ENCODE data around the gene EEA1. TPM values are rescaled to one million over a fixed set of nuclear protein-coding genes. Genes with fewer than 3 reads are reported as not detected.

Gene EEA1
- total RNA-seq, 1 donor from 2014 or later, result 59.2 TPM

- Histone ChIP-seq H3K4me1 (peaks cover 23% of the 10 kb centered on the region), H3K4me3 (peak overlapping the region; percentile 82), H3K27ac (peak overlapping the region; percentile 97), H3K36me3 (no peaks in the 10 kb centered on the region), H3K27me3 (no peaks in the 10 kb centered on the region), H3K9me3 (no peaks in the 10 kb centered on the region)
- no peak for DNase-seq (ENCODE audit: extremely low spot score in 2 of 2)
- TF ChIP-seq POLR2AphosphoS5 (IDR thresholded peaks at IDR 0.05; ENCODE audit: insufficient read depth in 1 of 2, low read depth in 1 of 2), result no peak
- no peak for TF ChIP-seq CTCF (IDR thresholded peaks at IDR 0.05)
- TF ChIP-seq POLR2A (IDR thresholded peaks at IDR 0.05), result no peak
- intact Hi-C loops (cut with DNase I), result no loop called here
Measured at GRCh38 chr12:92928421-92928961, 604 bp downstream of the EEA1 start.

GRCh38 chr12:92927436-92928281 lies 1.4 kb downstream of the EEA1 start:
- Histone ChIP-seq H3K27ac (peak overlapping the region; percentile 97), H3K9me3 (no peaks in the 10 kb centered on the region), H3K36me3 (no peaks in the 10 kb centered on the region), H3K4me1 (peaks cover 23% of the 10 kb centered on the region), H3K27me3 (no peaks in the 10 kb centered on the region), H3K4me3 (peak overlapping the region; percentile 82)
- no peak for DNase-seq (ENCODE audit: extremely low spot score in 2 of 2)
- intact Hi-C loops (cut with DNase I), result no loop called here
- no peak for TF ChIP-seq CTCF (IDR thresholded peaks at IDR 0.05)
- TF ChIP-seq POLR2A (IDR thresholded peaks at IDR 0.05), result no peak
- TF ChIP-seq POLR2AphosphoS5 (IDR thresholded peaks at IDR 0.05; ENCODE audit: insufficient read depth in 1 of 2, low read depth in 1 of 2), result no peak

GRCh38 chr12:92927055-92927435 lies 2.0 kb downstream of the EEA1 start:
- TF ChIP-seq POLR2A (IDR thresholded peaks at IDR 0.05), result no peak
- TF ChIP-seq POLR2AphosphoS5 (IDR thresholded peaks at IDR 0.05; ENCODE audit: insufficient read depth in 1 of 2, low read depth in 1 of 2), result no peak
- no peak for TF ChIP-seq CTCF (IDR thresholded peaks at IDR 0.05)
- no peaks in the 10 kb centered on the region for H3K9me3 ChIP-seq
- H3K27ac ChIP-seq, result peak overlapping the region; percentile 97
- intact Hi-C loops (cut with DNase I), result no loop called here
- H3K27me3 ChIP-seq, result no peaks in the 10 kb centered on the region
- peak overlapping the region; percentile 82 for H3K4me3 ChIP-seq
- peaks cover 23% of the 10 kb centered on the region for H3K4me1 ChIP-seq
- H3K36me3 ChIP-seq, result no peaks in the 10 kb centered on the region
- DNase-seq (ENCODE audit: extremely low spot score in 2 of 2), result no peak

DNA sequence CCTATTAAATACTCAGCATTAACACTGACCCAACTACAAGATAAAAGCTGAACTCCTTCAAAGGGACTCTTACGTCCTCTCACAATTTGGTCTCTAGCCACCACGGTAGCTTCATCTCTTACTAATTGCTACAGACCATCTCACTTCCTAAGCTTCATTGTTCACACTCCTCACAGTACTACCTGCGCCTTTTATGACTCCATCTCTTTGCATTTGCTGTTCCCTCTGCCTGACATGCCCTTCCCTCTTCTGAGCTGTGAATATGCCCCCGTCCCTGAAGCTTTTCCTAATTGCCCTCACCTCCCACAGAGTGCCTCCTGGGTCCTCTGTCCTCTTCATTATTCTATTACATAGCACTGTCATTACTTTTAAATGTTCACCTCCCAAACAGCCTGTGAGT lies 2.5 kb downstream of the EEA1 start:
- Histone ChIP-seq H3K4me3 (no peak overlapping the region), H3K4me1 (peaks cover 23% of the 10 kb centered on the region), H3K36me3 (no peaks in the 10 kb centered on the region), H3K27ac (peak overlapping the region; percentile 97), H3K9me3 (no peaks in the 10 kb centered on the region), H3K27me3 (no peaks in the 10 kb centered on the region)
- TF ChIP-seq POLR2A (IDR thresholded peaks at IDR 0.05) (no peak), CTCF (IDR thresholded peaks at IDR 0.05) (no peak), POLR2AphosphoS5 (IDR thresholded peaks at IDR 0.05; ENCODE audit: insufficient read depth in 1 of 2, low read depth in 1 of 2) (no peak)
- intact Hi-C loops (cut with DNase I), result no loop called here
- no peak for DNase-seq (ENCODE audit: extremely low spot score in 2 of 2)

- intact Hi-C loops (cut with DNase I), result no loop called here
- no peaks in the 10 kb centered on the region for H3K9me3 ChIP-seq
- TF ChIP-seq POLR2AphosphoS5 (IDR thresholded peaks at IDR 0.05; ENCODE audit: insufficient read depth in 1 of 2, low read depth in 1 of 2) (no peak), CTCF (IDR thresholded peaks at IDR 0.05) (no peak), POLR2A (IDR thresholded peaks at IDR 0.05) (no peak)
- H3K4me3 ChIP-seq, result no peak overlapping the region
- H3K27me3 ChIP-seq, result no peaks in the 10 kb centered on the region
- DNase-seq (ENCODE audit: extremely low spot score in 2 of 2), result no peak
- H3K4me1 ChIP-seq, result peaks cover 14% of the 10 kb centered on the region
- no peaks in the 10 kb centered on the region for H3K36me3 ChIP-seq
- H3K27ac ChIP-seq, result no peak overlapping the region
Measured at GRCh38 chr12:92921877-92922276, 7.2 kb downstream of the EEA1 start.

All from vagina (tissue), 2 donors.